Epidermal melanocyte (primary cell): Measurements from ENCODE around the gene DFFB.

Experiments
- DNase-seq: peaks from one replicate; pipeline ENCODE4 v3.0.0; 2011; ENCODE audit warnings: low spot score; ENCODE audit not compliant: insufficient read length

Gene DFFB

DNA sequence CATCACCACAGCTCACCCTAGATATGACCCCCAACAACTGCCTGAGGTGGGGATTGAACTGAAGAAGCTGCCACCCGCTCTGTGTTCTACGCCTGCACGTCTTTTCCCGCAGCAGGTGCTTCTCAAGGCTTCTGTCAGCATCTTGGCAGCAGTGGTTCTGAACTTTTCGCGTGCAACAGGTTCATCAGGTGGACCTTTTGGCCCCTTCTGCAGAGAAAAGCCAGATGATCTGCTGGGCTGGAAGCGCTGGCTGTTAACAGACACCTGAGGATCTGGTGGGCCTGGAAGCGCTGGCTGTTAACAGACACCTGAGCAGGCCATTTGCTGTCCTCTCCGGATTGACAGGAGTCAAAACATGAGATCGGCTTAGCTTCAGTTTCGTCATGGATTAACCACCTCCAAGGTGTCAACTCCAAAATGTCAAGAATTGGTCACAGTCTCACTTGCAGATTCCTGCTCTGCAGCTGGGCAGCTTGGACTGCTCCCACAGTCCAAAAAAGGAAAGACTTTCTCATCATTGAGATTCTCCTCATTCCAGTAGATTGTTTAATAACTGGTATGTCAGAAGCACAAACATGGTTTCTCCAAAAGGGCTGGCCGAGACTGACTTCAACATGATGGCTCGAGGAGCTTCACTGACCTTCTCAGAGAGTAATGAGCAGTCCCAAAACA lies 38.1 kb downstream of the DFFB start:
- DNase-seq: no peak

GRCh38 chr1:3895951-3896325 lies 38.7 kb downstream of the DFFB start:
- no peak for DNase-seq

- DNase-seq: no peak
These were observed 39.2 kb downstream of the DFFB start for GRCh38 chr1:3896396-3897000.

GRCh38 chr1:3898475-3898735 lies 41.1 kb downstream of the DFFB start:
- DNase-seq: no peak

DNA sequence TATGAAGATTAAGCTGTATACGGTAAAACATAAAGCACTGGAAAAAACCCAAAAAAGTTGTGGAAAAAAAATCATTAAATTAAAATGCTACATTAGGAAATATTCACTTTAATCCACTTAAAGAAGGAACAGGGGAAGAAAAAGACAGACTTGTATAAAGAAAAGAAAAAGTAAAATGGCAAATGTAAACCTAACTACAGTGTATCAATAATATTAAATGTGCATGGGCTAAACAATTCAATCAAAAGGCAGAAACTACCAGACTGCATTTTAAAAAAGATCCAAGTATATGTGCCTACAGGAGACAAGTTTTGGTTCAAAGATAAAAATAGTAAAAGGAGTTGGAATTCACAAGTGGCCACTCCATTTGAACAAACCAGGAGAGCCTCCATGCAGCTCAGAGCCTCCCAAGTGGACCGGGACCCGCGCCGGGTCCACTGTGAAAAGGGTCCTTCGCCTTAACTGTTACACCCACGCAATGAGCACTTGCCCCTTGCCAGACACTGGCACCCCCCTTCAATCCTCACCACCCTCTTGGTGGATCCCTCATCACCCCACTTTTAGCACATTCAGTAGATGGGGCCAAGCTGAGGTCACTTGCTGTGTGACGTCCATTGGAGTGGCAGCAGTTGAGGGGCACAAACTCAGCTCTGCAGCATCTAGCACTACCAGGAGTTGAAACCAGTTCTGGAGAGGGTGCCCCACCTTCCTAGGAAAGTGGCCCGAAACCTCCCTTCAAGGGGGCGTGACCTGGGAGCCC lies 41.9 kb downstream of the DFFB start:
- DNase-seq: no peak

DNA sequence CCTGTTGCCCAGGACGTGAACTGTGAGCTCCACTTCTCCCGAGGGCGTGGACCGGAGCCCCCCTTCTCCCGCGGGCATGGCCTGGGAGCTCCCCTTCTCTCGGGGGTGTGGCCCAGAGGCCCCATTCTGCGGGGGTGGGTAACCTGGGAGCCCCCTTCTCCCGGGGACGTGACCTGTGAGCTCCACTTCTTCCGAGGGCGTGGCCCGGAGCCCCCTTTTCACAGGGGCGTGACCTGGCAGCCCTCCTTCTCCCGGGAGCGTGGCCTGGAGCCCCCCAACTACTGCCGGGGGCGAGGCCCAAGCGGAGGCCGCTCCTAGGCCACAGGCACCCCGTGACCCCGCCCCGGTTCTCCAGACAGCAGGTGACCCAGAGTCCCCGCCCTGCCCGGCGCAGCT lies 42.5 kb downstream of the DFFB start:
- no peak for DNase-seq

DNA sequence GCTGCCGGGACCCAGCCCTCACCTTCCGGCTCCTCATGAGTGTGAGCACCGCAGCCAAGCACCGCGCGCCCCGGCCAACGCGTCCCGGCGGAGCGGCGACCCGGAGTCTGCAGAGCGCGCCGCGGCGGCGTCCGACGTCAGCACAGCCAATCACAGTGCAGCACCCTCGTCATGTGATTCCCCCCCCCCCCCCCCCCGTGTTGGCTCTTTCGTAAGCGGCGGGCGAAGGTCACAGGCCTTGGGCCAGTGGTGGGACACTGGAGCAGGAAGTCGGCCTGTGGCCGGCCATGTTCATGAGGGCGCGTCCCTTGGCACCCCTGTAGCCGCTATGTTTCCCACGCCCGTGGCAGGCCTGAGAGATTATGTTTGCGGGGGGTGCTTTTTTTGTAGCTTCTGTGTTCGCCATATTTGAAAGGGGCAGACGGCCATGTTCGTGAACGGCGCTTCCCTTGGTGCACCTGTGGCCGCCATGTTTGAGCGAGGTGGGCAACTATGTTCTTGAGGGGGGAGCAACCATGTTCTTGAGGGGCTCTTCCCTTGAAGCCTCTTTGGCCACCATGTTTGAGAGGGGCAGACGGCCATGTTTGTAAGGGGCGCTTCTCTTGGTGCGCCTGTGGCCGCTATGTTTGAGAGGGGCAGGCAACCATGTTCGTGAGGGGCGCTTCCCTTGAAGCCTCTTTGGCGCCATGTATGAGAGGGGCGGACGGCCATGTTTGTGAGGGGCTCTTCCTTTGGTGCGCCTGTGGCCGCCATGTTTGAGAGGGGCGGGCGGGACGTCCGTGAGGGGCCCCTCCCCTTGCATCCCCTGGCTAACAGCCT lies 43.1 kb downstream of the DFFB start, which contains the start of gene C1orf174:
Gene C1orf174, minus strand, starts transcription at position 123 of the 819 bp plus-strand sequence. Its CDS starts 86 bp downstream, at position 37.
- DNase-seq: peak; percentile 89

GRCh38 chr1:3900969-3901529 lies 43.8 kb downstream of the DFFB start:
- peak; percentile 87 for DNase-seq

GRCh38 chr1:3902111-3902511 lies 44.8 kb downstream of the DFFB start:
- no peak for DNase-seq

GRCh38 chr1:3902571-3903091 lies 45.4 kb downstream of the DFFB start:
- DNase-seq: no peak

GRCh38 chr1:3903141-3904005 lies 46.1 kb downstream of the DFFB start:
- DNase-seq: no peak

GRCh38 chr1:3904006-3904842 lies 46.9 kb downstream of the DFFB start:
- DNase-seq: no peak

DNA sequence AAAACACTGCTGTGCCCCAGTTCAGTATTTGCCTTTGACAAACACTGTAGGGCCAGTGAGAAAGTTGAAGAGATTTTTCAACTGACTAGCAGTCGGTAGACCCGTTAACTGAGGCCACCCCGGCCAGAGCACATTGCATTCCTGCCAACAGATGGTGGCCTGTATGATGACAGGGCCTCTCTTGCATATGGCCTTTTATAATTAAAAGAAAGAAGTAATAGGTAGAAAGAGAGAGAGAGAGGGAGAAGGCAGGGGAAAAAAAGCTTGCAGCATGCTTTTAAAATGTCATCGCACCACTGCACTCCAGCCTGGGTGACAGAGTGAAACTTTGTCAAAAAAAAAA lies 47.5 kb downstream of the DFFB start:
- no peak for DNase-seq

GRCh38 chr1:3905266-3905952 lies 48.1 kb downstream of the DFFB start:
- DNase-seq: no peak

DNA sequence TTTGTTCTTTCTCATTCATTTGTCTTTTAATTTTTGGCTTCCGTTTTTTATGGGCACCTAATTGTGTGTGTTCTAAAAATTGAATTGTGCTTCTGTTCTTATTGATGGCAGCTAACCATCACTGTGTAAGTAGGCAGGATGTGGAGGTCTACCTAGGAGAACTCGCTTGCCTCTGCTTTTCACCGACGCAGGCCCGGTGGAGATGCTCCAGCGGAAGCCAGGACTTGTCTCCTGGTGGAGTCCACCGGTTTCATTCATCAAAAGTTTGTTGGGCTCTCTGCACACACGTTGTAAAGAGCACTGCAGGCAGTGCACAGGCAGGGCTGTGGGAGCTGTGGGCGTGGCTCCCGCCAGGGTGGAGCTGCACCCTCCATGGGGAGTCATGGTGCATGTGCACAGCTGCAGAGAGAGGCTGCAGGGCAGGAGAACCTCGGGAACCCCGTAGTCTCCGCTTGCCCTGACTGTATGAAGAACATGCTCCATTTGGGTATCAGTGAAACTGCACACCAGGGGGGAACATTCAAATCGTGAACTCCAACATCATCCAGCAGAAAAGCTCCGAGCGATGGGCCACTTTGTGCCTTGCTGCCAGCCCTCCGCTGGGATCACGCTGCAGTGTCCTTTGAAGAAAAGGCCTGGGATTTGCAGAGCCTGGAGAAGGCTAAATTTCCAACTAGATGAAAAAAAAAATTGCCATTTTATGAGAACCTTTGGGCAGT lies 48.8 kb downstream of the DFFB start:
- DNase-seq: no peak

- DNase-seq: no peak
These were observed 49.4 kb downstream of the DFFB start for GRCh38 chr1:3906672-3907020.

DNA sequence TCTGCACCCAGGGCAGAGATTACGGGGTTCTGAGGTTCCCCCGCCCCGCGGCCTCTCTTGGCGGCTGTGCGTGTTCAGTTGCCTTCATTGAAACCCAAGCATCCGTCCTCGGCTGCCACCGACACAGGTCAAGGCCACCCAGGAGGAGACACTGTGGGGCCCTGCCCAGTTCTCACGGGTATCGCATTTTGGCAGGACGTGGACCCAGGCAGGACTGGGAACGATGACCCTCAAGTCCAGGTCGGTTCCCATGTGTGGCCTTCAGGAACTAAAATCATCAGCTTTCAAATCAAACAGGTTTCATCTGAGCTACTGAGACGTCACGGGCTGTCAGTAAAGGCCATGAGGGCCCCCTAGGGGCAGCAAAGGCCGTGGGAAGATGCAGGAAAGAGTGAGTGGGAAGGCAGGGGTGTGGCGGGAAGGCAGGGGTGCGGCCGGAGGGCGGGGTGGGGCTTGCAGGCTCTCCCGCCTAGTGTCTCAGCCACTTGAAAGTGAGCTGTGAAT lies 49.8 kb downstream of the DFFB start:
- DNase-seq: no peak

DNA sequence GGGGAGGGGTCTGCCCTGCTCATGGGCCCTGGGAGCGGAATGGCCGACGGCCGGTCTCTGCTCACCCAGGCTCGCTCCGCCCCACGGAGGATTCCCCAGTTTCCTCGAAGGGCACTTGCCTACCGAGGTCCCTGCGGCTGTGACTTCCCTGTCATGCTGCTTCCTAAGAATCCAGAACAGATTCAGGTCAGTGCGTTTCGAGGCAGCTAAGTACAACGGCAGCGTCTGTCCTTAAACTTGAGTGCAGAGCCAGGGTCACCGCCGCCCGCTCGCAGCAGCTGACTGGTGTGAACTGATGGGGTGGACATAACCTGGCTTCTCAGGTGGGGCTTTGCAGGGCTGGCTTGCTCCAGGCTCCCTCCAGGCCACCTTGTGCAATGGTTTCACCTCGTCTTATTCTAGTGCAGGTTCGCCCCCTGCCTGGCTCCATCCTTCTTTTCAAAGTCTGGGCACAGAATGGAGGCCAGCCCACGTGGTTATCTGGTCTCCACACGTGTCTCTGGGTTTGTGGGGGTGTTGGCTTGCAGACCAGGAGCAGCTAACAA lies 50.4 kb downstream of the DFFB start:
- DNase-seq: no peak
